ENCODE results near the gene DYSF.

Gene DYSF

GRCh38 chr2:71608441-71608840, 155.1 kb downstream of the DYSF start:
- TF ChIP-seq CTCF (conservative IDR thresholded peaks at IDR 0.05): no peak
- TF ChIP-seq ZFX (IDR thresholded peaks at IDR 0.05): no peak
- H3K27ac ChIP-seq: no peak overlapping the region

GRCh38 chr2:71609029-71609428, 155.7 kb downstream of the DYSF start:
- TF ChIP-seq CTCF (conservative IDR thresholded peaks at IDR 0.05): no peak
- TF ChIP-seq ZFX (IDR thresholded peaks at IDR 0.05): no peak
- no peak overlapping the region for H3K27ac ChIP-seq

GRCh38 chr2:71609441-71609840, 156.1 kb downstream of the DYSF start:
- TF ChIP-seq CTCF (conservative IDR thresholded peaks at IDR 0.05): no peak
- no peak for TF ChIP-seq ZFX (IDR thresholded peaks at IDR 0.05)
- H3K27ac ChIP-seq: no peak overlapping the region

- no peak for TF ChIP-seq ZFX (IDR thresholded peaks at IDR 0.05)
- peak; percentile 44 for TF ChIP-seq CTCF (conservative IDR thresholded peaks at IDR 0.05)
- no peak overlapping the region for H3K27ac ChIP-seq
Observed at GRCh38 chr2:71609958-71610357, 156.6 kb downstream of the DYSF start.

GRCh38 chr2:71610671-71611070, 157.3 kb downstream of the DYSF start:
- no peak for TF ChIP-seq CTCF (conservative IDR thresholded peaks at IDR 0.05)
- no peak for TF ChIP-seq ZFX (IDR thresholded peaks at IDR 0.05)
- no peak overlapping the region for H3K27ac ChIP-seq

GRCh38 chr2:71611247-71611646, 157.9 kb downstream of the DYSF start:
- TF ChIP-seq CTCF (conservative IDR thresholded peaks at IDR 0.05): no peak
- TF ChIP-seq ZFX (IDR thresholded peaks at IDR 0.05): no peak
- H3K27ac ChIP-seq: no peak overlapping the region

GRCh38 chr2:71611781-71612527, 158.6 kb downstream of the DYSF start:
- no peak overlapping the region for H3K27ac ChIP-seq
- no peak for TF ChIP-seq ZFX (IDR thresholded peaks at IDR 0.05)
- no peak for TF ChIP-seq CTCF (conservative IDR thresholded peaks at IDR 0.05)

All from C4-2B (cell line).